Nephron (organoid): Measurements from ENCODE around the gene APLP1.

Experiments used
- H3K27ac Mint-ChIP-seq, 3 experiments: 2 replicates each; pipeline ENCODE4 v1.8.0; 2020; ENCODE audit warnings: mixed read lengths in 3 of 3, mild to moderate bottlenecking in 2 of 3, moderate library complexity in 1 of 3
- H3K27me3 Mint-ChIP-seq: 2 replicates; pipeline ENCODE4 v1.8.0; 2021; ENCODE audit warnings: low read depth, mild to moderate bottlenecking, moderate library complexity, mixed read lengths
- H3K36me3 Mint-ChIP-seq: 2 replicates; pipeline ENCODE4 v1.8.0; 2020; ENCODE audit warnings: low read depth, mixed read lengths
- H3K4me1 Mint-ChIP-seq: 2 replicates; pipeline ENCODE4 v1.8.0; 2020; ENCODE audit warnings: mixed read lengths
- H3K4me3 Mint-ChIP-seq, 3 experiments: 2 replicates each; pipeline ENCODE4 v1.8.0; 2020; ENCODE audit warnings: mild to moderate bottlenecking in 3 of 3, mixed read lengths in 3 of 3, moderate library complexity in 2 of 3
- H3K9me3 Mint-ChIP-seq: 2 replicates; pipeline ENCODE4 v1.8.0; 2020; ENCODE audit warnings: mixed read lengths
- TF ChIP-seq, protein P1 (sequence below), 3 experiments: fragments of 200-600 bp; sonication (generic); IDR thresholded peaks; one replicate each; pipeline ENCODE4 v1.5.0; 2021; ENCODE audit warnings: antibody characterized with exemption in 3 of 3; ENCODE audit not compliant: unreplicated experiment in 3 of 3

The APLP1 gene

DNA sequence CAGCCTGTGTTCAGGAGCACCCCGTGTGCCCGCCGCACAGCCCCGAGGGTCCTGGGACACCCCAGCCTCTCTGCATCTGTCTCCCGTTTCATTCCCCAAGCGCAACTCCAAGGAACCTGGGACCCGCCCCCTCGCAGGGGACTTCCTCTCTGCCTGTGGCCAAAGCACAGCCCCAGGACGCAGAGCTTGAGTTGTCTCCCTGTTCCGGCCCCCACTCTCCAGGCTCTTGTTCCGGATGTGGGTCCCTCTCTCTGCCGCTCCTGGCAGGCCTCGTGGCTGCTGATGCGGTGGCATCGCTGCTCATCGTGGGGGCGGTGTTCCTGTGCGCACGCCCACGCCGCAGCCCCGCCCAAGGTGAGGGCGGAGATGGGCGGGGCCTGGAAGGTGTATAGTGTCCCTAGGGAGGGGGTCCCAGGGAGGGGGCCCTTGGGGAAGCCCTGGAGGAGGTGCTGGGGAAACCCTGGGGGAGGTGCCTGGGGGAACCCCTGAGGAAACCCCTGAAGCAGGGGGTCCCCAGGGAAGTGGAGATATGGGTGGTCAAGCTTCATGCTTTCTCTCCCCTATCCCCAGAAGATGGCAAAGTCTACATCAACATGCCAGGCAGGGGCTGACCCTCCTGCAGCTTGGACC lies 35.3 kb downstream of the APLP1 start:
- Mint-ChIP-seq H3K27me3 (peaks cover 19% of the 10 kb centered on the region), H3K9me3 (no peaks in the 10 kb centered on the region), H3K4me3 (peak overlapping the region; percentile 71 to 76 (median 73)), H3K4me1 (peaks cover 13% of the 10 kb centered on the region), H3K27ac (peak overlapping the region in 2 of 3 experiments; percentile 56 to 62), H3K36me3 (no peaks in the 10 kb centered on the region)
- TF ChIP-seq, protein P1, sequence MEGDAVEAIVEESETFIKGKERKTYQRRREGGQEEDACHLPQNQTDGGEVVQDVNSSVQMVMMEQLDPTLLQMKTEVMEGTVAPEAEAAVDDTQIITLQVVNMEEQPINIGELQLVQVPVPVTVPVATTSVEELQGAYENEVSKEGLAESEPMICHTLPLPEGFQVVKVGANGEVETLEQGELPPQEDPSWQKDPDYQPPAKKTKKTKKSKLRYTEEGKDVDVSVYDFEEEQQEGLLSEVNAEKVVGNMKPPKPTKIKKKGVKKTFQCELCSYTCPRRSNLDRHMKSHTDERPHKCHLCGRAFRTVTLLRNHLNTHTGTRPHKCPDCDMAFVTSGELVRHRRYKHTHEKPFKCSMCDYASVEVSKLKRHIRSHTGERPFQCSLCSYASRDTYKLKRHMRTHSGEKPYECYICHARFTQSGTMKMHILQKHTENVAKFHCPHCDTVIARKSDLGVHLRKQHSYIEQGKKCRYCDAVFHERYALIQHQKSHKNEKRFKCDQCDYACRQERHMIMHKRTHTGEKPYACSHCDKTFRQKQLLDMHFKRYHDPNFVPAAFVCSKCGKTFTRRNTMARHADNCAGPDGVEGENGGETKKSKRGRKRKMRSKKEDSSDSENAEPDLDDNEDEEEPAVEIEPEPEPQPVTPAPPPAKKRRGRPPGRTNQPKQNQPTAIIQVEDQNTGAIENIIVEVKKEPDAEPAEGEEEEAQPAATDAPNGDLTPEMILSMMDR (IDR thresholded peaks at IDR 0.05; ENCODE audit: unreplicated experiment in 3 of 3) = no peak

DNA sequence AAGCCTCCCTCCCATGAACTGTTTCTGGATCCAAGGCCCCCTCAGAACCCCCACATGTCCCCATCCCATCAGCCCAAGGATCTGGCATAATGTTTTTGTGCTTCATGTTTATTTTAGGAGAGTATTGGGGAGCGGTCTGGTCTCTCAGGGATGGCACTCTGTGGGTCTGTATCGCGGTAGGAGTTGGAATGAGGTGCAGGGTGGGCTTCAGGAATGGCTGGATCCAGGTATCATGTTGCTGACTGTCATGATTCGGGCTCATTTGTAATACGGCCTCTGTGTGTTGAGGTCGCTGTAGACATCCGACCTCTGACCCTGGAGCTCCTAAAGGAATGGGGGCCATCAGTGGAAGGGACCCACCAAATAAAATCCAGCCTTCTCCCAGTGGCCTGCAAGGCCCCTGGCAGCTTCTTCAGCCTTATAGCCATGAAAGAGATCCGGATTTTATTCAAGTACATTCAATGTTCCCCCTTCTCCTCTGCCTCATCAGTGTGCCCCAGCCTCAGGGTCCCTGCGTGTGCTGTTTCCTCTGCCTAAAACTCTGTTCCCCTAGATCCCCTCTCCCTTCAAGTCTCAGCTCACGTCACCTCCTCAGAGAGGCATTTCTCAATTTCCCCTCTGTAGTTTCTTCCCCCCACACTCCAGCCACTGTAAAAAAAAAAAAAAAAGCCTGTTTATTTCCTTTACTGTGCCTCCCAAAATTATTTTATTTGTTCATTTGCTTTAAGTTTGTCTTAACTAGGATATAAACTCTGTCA lies 36.1 kb downstream of the APLP1 start:
- Mint-ChIP-seq H3K4me1 (peaks cover 10% of the 10 kb centered on the region), H3K9me3 (no peaks in the 10 kb centered on the region), H3K27ac (peak overlapping the region in 1 of 3 experiments; percentile 31), H3K36me3 (no peaks in the 10 kb centered on the region), H3K27me3 (peaks cover 23% of the 10 kb centered on the region), H3K4me3 (peak overlapping the region in 1 of 3 experiments; percentile 50)
- TF ChIP-seq, protein P1 (IDR thresholded peaks at IDR 0.05; ENCODE audit: unreplicated experiment in 3 of 3) = no peak

- peaks cover 23% of the 10 kb centered on the region for H3K27me3 Mint-ChIP-seq
- TF ChIP-seq, protein P1 (IDR thresholded peaks at IDR 0.05; ENCODE audit: unreplicated experiment in 3 of 3) = no peak
- no peaks in the 10 kb centered on the region for H3K9me3 Mint-ChIP-seq
- H3K36me3 Mint-ChIP-seq = no peaks in the 10 kb centered on the region
- H3K4me1 Mint-ChIP-seq = peaks cover 10% of the 10 kb centered on the region
- H3K27ac Mint-ChIP-seq = peak overlapping the region in 1 of 3 experiments; percentile 31
- no peak overlapping the region for H3K4me3 Mint-ChIP-seq
Measured at GRCh38 chr19:35905178-35905727, 36.9 kb downstream of the APLP1 start.

- Mint-ChIP-seq H3K27ac (no peak overlapping the region), H3K4me3 (no peak overlapping the region), H3K27me3 (peaks cover 16% of the 10 kb centered on the region), H3K36me3 (no peaks in the 10 kb centered on the region), H3K9me3 (no peaks in the 10 kb centered on the region), H3K4me1 (peaks cover 4% of the 10 kb centered on the region)
- TF ChIP-seq, protein P1 (IDR thresholded peaks at IDR 0.05; ENCODE audit: unreplicated experiment in 3 of 3) = no peak
Measured at GRCh38 chr19:35907377-35907745, 39.0 kb downstream of the APLP1 start.

GRCh38 chr19:35908010-35908441 lies 39.7 kb downstream of the APLP1 start, which contains the start of gene TYROBP:
TYROBP (minus strand) TSS chr19:35908295; CDS start chr19:35908228, 67 bp downstream.
- Mint-ChIP-seq H3K9me3 (no peaks in the 10 kb centered on the region), H3K36me3 (no peaks in the 10 kb centered on the region), H3K27me3 (peaks cover 10% of the 10 kb centered on the region), H3K4me3 (no peak within 1 kb of the TSS), H3K27ac (no peak within 1 kb of the TSS), H3K4me1 (peaks cover 4% of the 10 kb centered on the region)
- TF ChIP-seq, protein P1 (IDR thresholded peaks at IDR 0.05; ENCODE audit: unreplicated experiment in 3 of 3) = no peak
